GM21447 (cell line): ENCODE measurements around the gene METTL25B.

Source experiments
- ATAC-seq: cut with Tn5 transposase; IDR thresholded peaks from one replicate; pipeline ENCODE4 v1.9.1; 2021; ENCODE audit not compliant: unreplicated experiment

METTL25B gene

GRCh38 chr1:156767101-156767878, 39.0 kb downstream of the METTL25B start, which contains the start of gene PRCC:
Gene PRCC, plus strand, starts transcription at chr1:156767535. Its CDS starts 237 bp downstream, at chr1:156767772.
- ATAC-seq, result peak; percentile 92

GRCh38 chr1:156767879-156768604, 39.8 kb downstream of the METTL25B start:
- ATAC-seq, result peak; percentile 4

- ATAC-seq, result no peak
Measured at GRCh38 chr1:156768610-156769295, 40.5 kb downstream of the METTL25B start.

DNA sequence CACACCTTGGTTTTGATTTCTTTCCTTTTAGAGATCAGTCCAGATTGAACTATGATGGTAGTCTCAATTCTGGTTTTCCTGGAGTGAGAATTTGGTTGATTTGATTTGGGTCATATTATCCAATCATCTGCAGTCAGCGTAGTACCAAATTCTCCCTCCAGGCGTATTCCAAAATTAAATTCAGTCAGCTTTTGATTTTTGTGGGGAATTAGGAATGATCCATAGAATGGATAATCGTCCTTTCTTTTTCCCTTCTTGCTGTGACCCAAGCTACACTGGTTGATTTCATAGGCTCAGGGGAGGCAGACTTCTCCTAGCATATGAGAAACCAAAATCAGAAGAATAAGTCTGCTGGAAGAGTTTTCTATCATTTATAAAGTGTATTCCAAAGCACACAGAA, 44.0 kb downstream of the METTL25B start:
- no peak for ATAC-seq

DNA sequence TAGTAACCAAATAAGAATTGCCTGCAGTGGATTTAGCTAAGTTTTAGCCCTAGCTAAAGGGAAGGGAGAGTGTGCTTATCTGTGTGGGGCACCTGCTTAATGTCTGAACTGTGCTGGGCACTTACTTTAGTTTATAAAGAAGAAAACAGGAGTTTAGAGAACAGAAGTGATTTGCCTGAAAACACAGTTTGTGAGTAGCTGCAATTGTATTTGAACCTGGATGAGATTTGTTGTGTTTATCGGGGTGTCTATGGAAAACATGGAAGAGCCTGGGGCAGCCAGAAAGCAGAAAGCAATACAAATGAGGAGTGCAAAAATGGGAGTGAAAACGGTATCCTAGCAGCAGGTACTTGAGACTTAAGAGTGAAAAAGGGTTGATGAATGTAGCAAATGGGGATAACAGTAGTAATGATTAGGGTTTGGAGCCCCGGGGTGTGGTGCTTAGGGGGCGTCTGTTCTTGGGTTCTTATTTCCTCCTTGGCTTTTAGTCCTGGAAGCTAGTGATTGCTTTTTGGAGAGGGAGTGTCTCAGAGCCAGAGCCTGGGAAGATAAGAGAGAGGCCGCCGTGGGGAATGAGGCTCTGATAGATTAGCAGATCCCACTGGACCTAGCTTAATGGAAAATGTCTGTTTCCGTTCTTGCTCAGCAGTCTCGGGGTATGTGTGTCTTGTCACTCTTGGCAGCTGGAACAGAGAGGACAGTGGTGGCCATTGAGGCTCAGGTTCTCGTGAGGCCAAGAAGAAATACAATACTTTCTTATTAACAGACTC, 44.6 kb downstream of the METTL25B start:
- no peak for ATAC-seq

- no peak for ATAC-seq
Measured at GRCh38 chr1:156773607-156774006, 45.3 kb downstream of the METTL25B start.

DNA sequence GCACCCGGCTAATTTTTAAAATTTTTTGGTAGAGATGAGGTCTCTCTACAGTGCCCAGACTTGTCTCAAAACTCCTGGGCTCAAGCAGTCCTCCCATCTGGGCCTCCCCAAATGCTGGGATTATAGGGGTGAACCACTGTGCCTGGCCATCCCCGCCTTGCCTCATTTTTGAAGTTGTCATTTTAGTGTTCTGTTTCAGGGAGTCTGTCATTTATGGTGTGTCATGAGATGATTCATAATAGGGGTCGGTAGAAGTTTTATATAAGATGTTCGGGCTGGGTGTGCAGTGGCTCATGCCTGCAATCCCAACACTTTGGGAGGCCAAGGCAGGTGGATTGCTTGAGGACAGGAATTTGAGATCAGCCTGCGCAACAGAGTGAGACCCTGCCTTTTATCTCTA, 47.5 kb downstream of the METTL25B start:
- no peak for ATAC-seq

DNA sequence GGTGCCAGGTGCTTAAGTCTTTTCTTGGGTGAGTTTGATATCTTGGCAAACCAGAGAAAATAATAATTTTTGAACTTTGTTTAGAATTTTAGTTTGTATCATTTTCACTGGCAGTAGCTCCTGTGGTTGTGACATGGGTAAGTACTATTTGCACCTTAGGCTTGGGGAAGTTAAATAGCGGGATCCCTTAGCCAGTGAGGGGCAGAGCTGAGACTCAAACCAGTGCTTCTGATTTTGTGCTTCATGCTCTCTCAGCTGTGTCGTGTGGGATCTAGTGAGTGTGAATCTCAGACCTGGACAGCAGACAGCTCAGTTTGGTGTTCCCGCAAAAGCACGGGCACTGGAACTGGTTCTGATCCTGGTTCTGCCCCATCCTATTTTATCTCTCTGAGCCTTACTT, 48.7 kb downstream of the METTL25B start:
- no peak for ATAC-seq

GRCh38 chr1:156777573-156777972, 49.3 kb downstream of the METTL25B start:
- no peak for ATAC-seq

DNA sequence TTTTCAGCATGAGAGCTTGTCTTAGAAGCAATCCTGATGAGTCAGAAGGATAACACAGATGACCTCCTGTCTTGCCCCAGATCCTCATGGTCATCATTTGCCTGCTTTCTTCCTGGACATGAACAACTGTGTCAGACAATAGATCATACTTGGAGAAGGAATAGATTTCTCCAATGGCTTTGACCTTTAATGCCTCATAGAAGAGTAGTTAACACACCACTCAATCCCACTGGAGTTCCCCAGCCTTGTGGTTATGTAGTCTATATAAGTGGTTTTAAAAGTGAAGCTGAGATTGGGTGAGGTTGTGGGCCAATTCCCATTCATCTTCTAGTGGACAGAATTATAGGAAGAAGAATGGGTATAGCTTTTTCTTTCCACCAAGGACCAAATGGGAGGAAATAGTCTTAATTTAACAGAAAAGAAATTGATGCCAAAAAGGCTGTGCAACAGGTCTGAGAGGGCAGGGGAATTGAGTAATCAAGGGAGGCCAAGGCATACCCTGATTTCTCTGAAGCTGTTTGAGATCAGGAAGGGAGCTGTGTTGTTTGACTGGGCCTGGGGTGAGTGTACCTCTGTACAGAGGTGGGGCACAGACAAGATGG, 53.4 kb downstream of the METTL25B start:
- no peak for ATAC-seq

DNA sequence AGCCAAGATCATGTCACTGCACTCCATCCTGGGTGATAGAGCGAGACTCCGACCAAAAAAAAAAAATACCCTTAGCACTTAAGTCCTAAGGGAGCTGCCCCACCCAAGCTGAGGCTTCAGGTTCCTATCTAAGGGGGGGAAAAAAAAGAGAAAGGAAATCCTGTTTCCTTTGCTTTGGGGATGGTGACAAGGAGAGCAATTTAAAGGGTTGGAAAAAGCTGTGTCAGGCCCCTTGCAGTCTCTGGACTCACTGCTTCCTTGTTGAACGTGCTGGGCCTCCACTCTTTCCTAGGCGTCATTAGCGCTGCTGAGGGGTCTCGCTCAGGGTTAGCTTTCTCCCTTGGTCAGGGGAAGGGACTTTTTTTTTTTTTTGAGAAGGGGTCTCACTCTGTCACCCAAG, 57.2 kb downstream of the METTL25B start:
- no peak for ATAC-seq
